PC-9 (cell line): ENCODE measurements around the gene CD209.

Source experiments
- CTCF ChIP-seq: fragments of 200-600 bp; sonication (generic); conservative IDR thresholded peaks from 2 replicates; pipeline ENCODE4 v1.6.1; 2017; ENCODE audit warnings: mixed run types, antibody characterized with exemption, mild to moderate bottlenecking, moderate library complexity
- EZH2 ChIP-seq: fragments of 200-600 bp; sonication (generic); IDR thresholded peaks from 2 replicates; pipeline ENCODE4 v1.8.0; 2017; ENCODE audit warnings: antibody characterized with exemption, low read depth

DNA sequence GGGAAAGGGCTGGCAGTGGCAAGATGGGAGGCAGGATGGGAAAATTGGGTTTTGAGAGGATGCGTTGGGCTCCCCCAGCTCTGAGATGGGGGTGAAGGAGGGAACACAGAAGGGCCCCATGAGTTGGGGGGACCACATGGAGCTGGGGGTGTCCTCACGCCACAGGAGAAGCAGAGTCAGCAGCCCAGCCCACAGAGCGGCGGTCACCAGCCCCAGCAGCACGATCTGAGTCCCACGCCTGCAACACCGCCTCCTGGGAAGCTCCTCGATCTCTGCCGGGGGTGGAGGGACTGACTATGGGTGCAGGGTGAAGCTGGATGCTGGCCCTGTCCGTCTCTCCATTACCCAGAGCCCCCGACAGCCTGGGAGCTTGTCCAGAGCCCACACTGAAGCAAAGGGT is 48.8 kb downstream of the CD209 start:
- TF ChIP-seq CTCF: no peak
- no peak for TF ChIP-seq EZH2
